GM19372 (cell line): Measurements from ENCODE around the gene ADPRS.

Source experiments
- ATAC-seq: cut with Tn5 transposase; IDR thresholded peaks from one replicate; pipeline ENCODE4 v1.9.1; 2021; ENCODE audit warnings: mild to moderate bottlenecking, low read depth, moderate library complexity; ENCODE audit not compliant: unreplicated experiment

ADPRS gene, protein sequence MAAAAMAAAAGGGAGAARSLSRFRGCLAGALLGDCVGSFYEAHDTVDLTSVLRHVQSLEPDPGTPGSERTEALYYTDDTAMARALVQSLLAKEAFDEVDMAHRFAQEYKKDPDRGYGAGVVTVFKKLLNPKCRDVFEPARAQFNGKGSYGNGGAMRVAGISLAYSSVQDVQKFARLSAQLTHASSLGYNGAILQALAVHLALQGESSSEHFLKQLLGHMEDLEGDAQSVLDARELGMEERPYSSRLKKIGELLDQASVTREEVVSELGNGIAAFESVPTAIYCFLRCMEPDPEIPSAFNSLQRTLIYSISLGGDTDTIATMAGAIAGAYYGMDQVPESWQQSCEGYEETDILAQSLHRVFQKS

DNA sequence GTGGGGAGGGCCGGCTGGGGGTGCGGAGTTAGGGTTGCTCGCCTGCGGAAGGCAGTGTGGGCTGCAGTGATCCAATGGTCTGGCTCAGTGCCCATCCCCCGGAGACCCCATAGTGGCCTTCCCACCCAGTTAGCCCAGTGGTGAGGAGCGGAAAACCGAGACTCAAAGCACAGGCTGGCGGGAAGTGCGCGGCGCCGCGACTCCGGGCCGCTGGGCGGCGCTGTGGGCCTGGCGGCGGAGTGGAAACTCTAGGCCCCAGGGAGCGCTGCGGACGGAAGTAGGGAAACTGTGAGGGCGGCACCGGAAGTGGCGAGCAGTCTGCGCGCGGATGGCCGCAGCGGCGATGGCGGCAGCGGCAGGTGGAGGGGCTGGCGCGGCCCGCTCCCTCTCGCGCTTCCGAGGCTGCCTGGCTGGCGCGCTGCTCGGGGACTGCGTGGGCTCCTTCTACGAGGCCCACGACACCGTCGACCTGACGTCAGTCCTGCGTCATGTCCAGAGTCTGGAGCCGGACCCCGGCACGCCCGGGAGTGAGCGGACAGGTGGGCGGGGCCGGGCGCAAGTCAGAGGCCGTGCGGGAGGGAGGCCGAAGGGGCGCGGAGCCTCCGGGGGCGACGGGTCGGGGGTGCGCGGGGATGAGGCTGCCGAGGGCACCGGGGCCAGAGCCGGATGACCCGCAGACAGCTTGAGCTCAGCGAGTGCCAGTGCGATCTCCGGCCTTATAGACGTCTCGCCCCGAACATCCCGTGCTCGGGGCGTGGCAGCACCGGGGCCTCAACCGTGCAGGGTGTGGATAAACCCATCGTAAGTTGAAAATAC is at the start of gene ADPRS:
ADPRS (plus strand) TSS at position 316 of the 816 bp plus-strand sequence; CDS start at position 329, 13 bp downstream.
- peak; percentile 87 for ATAC-seq

DNA sequence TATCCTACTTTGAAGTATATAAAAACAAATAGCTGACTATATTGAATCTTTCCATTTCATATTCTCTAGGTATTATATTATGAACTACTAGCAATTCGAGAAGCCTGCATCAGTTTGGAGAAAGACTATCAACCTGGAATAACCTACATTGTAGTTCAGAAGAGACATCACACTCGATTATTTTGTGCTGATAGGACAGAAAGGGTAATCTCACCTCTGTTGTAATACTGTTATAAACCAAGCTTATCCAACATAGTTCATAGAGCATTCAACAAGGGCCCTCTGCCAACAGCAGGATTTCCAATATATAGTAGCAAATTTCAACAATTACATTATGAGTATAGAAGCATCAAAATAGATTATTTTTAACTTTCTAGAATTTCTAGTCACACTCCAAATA is 48.5 kb upstream of the ADPRS start:
- ATAC-seq, result no peak

DNA sequence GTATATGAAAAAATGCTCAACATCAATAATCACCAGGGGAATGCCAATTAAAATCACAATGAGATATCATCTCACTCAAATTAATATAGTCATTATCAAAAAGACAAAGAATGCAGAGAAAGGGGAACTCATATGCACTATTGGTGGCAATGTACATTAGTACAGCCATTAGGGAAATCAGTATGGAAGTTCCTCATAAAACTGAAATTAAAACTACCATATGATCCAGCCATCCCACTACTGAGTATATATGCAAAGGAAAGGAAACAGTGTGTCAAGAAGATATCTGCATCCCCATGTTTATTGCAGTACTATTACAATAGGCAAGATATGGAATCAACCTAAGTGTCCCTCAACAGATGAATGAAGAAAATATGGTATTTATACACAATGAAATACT is 36.9 kb upstream of the ADPRS start:
- ATAC-seq, result no peak

DNA sequence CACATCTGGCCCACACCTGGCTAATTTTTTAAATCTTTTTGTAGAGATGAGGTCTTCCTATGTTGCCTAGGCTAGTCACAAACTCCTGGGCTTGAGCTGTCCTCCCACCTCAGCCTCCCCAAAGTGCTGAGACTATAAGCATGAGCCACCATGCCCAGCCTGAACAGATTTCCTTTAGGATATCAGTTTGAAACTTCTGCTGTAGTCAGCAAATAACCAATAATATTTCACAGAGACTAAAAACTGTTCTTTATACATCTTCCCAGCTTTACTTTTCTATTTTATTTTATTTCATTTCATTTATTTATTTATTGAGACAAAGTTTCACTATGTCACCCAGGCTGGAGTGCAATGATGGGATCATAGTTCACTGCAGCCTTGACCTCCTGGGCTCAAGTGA is 34.7 kb upstream of the ADPRS start:
- no peak for ATAC-seq

DNA sequence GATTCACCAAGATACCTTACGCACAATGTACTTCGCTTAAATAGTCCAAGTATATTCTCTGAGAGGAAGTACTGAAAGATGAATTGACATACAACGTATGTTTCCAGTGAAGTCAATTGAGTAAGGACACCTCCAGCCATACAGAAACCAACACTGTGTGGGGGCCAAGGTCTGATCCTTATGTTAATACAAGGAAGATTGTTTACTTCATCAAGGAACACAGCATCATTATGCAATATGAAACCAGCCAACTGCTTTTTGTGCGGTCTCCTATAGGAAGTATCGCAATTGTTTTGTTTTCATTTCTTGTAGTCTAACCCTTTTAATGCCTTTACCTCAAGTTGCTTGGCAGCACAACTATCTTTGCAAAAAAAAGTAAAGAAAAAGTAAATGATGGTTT is 33.0 kb upstream of the ADPRS start:
- ATAC-seq, result no peak

DNA sequence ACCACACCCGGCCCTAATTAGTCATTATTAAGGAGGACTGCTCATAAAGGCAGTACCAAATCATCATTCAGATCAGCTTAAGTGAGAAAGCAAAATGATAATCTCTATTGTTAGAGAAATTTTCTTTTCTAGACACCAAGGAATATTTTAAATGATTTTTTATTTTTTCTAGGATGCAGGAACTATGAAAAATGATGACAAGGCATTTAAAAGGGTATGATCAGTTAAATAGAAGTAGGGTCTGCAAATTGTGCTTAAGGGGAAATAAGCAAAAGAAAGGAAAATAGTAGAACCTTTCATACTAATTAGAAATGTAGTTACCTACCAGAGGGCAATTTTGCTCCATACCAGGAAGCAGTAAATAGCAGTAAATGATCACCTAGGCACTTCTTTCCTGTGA is 26.4 kb upstream of the ADPRS start:
- ATAC-seq, result no peak

DNA sequence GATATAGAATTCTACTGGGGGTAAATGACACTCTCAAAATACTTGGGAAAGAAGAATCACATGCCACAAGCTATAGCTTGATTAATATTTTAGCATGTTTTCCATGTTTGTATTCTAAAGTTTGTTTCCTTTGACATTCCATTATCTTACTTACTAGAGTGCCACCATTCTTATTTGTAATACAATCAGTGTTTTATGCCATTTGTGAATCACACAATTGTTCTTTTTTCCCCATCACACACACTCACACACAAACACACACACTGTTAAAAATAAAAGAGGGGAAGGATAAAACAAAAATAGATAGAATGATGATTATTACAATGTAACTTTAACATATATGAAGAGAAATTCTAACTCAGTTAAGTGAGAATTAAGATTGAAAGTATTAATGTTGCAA is 20.8 kb upstream of the ADPRS start:
- ATAC-seq, result no peak

DNA sequence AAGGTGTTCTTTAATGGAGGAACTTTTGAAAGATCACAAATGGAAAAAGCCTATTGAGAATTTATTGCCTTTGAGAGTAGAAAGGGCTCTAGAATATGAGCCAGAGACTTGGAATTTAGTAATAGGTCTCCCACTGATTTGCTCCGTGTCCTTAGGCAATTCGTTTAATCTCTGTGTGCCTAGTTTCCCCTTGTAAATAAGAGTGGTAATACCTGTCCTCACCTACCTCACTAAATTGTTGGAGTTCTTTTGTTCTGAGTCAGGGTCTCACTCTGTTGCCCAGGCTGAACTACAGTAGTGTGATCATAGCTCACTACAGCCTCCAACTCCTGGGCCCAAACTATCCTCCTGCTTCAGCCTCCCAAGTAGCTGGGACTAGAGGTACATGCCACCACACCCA is 19.8 kb upstream of the ADPRS start:
- no peak for ATAC-seq

DNA sequence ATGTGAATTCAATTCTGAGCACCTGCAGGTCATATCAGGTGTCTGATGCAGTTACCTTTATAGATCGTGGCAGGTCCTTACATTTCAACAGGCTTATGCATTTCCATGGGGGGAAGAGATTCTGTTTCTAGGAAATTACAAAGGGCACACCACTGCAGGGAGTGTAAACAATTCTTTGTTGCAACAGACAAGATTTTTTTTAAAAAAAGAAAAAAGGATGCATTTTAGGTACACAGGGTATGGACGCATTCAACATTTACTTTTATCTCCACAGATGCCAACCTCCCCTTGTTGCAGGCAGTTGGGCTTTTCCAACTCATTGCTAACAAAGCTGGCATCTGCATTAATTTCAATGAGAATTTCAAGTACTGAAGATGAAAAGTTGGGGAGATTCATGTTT is 18.3 kb upstream of the ADPRS start:
- ATAC-seq, result no peak

DNA sequence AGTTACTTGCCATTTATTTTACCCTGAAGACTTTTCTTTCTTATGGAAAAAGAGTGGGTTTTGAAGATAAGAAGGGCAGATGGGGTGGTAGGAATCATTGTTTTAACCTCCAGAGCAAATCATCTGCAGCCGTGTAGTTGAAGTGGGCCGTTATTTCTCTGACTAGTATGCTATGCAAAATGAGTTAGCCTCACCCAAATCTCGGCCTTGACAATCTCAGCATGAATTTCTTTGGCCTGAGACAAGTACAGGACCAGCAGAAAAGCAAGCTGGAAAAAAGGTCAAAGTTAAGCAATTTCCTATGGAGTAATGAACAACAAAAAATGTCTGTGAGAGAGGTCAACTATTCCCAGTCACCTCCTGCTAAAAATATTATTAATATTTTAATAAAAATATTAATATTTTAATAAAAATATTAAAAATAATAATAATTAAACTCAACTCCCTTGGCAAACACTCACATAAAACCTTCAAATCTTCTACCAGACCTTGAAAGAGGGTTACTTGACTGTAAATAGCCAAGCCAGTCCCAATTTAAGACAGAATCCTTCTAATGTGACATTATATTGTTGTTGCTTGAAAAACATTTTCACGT is 11.6 kb upstream of the ADPRS start:
- no peak for ATAC-seq

DNA sequence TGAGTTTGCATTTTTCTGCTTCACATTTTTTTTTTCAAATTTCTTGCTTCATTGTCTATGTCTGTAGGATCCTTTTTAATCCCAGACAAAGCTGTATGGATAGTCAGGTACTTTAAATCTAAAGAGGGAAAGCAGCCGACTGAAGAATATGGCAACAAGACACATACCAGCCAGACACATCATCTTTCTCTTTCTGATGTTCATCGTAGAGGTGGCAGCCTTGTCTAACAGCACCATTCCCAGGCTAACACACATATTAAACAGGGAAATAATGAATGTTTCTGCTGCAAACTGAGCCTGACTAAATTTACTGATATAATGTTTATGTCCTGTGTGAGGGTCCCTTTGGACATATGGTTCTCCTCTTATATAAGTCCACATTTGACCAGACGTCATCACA is 8.5 kb upstream of the ADPRS start:
- no peak for ATAC-seq

DNA sequence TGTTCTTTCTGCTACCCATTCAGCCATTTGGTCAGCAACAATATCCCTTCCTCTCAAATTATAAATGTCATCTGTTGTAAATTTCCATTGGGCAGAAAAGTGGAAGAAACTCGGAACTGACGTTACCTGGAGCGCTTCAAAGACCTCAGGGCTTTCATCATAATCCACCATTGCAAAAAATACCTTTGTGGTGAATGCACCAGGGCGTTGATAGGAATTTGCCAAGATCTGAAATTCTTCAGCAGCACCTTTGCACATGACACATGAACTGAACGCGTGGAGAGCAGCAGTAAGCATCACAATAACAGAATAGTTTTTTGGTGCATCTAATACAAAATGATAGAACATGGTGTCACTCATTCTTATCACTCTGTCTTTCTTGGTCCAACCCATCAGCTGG is 7.9 kb upstream of the ADPRS start:
- ATAC-seq, result no peak

DNA sequence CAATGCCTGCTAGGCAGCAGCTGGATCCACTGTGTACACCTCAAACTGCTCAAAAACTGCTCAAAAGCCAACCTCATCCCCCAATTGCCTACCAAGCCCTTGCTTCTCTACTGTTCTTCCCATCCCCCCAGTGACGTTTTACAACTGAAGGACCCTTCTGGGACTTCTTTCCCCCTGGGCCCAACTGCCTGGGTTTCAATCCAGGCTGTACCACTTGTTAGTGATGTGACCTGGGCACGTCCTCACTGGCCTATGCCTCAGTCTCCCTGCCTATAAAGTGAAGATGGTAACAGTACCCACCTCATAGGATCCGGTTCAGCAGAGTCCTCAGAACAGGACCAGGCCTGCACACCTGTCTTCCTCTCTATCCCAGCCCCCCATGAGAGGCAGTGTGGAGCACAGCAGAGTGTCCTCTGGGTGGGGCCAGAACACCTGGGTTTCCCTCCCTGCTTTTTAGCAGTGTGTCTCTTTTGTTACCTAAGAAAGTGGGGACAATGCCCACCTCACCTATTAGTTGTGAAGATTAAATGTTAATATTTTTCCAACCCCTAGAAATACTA is 6.7 kb upstream of the ADPRS start:
- no peak for ATAC-seq

DNA sequence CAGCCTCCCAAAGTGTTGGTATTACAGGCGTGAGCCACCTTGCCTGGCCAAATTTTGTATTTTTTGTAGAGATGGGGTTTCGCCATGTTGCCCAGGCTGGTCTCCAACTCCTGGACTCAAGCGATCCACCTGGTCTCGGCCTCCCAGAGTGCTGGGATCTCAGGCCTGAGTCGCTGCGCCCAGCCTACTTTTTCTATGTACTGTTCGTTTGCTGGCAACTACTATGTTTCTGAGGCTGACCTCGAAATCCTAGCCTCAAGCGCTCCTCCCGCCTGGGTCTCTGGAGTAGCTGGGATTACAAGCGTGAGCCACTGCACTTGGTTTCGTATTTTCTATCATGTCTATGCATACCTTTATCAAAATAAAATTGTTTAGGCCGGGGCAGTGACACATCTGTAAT is 5.5 kb upstream of the ADPRS start:
- ATAC-seq, result no peak

DNA sequence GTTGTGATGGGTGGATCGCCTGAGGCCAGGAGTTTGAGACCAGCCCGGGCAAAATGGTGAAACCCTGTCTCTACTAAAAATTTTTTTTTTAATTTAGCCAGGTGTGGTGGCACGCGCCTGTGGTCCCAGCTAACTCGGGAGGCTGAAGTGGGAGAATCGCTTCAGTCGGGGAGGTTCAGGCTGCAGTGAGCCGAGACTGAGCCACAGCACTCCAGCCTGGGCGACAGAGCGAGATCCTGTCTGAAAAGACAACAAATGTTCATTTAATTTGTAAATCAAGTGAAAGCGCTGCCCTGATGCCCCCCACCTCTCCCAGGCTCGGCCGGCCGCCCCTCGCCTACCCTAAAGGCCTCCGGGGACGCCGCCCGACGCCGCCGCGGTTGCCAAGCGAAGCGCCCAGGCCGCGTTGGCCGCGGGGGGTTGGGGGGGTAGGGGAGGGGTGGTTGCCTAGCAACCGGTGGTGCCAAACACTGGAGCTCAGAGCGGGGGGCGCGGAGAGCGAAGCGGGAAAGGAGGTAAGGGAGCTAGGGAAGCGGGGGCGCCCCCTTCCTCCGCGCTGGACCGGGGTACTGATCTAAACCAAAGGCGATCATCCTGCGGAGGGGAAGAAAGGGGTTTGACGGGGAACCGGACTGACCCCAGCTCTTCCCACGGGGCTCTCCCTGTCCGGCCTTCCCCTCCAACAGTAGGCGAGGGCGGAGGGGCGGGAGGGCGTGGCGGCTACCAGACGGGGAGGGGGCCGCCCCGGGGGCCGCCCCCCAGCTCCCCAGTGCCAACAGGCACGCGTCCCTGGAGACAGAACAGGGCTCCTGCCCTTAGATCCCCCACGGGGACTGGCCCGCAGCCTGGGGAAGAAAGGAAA is 4.8 kb upstream of the ADPRS start, which contains the start of gene TEKT2:
TEKT2 (plus strand) TSS at position 460 of the 862 bp plus-strand sequence. CDS start 828 bp downstream, outside the sequence.
- no peak for ATAC-seq

DNA sequence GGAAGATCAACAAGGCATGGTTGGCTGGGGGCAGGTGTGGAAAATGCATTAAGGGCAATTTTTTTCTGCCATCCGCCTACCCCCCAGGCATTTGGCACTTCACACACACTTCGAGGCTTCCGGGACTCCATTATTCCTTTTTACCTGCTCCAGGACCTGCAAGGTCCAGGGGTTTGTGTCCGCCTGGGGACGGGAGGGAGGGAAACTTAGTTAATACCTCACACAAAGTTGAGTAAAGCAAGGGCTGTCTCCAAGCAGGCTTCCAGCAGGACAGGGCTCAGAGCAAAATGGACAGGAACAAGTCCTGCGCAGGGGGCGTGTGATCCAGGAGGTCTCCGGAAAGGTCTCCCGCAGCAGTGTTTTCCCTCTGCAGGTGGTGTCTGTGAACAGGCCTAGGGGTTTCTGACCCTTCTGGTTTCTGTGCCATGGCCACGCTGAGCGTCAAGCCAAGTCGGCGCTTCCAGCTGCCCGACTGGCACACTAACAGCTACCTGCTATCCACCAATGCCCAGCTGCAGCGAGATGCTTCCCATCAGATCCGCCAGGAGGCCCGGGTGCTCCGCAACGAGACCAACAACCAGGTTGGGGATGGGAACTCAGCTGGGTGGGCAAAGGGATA is 4.1 kb upstream of the ADPRS start:
- ATAC-seq, result no peak

DNA sequence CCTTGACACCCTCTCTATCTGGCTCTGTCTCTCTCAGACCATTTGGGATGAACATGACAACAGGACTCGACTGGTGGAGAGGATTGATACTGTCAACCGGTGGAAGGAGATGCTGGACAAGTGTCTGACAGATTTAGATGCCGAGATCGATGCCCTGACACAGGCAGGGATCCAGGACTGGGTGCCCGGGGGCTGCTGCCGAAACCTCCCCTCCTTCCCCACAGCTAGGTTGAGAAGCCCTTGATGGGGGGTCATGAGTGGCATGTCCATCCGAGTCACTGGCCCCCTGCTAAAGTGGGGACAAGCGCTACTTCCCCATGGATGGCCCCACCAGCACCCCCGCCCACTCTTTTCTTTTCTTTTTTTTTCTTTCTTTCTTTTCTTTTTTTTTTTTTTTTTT is 3.6 kb upstream of the ADPRS start:
- no peak for ATAC-seq

DNA sequence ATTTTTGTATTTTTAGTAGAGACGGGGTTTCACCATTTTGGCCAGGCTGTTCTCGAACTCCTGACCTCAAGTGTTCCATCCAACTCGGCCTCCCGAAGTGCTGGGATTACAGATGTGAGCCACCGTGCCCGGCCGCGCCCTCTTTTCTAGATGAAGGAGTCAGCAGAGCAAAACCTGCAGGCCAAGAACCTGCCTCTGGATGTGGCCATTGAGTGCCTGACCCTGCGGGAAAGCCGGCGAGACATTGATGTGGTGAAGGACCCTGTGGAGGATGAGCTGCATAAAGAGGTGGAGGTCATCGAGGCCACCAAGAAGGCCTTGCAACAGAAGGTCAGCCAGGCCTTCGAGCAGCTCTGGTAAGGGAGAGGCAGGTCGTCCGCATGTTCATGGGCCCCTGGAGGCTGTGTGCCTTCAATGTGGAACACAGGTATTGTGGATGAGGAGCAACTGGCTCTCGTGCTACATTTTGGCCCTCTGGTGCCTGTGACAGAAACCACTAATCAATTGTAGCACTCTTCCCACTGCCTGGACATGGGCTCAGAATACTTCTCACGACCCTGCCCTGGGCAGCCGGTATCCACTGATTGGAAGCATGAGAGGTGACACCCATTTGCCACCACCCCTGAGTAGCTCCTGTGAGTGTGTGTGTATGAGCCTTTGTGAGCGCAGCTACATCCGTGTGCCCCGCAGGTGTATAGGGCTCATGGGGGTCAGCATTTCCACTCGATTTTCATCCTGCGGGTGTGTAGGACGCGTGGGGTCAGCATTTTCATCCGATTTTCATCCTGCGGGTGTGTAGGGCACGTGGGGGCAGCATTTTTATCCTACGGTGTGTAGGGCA is 2.8 kb upstream of the ADPRS start:
- no peak for ATAC-seq
